ENCODE results near the gene SPRR1A.

GRCh38 chr1:152951711-152952110 lies 32.2 kb upstream of the SPRR1A start:
- TF ChIP-seq CEBPB (IDR thresholded peaks at IDR 0.05; ENCODE audit: borderline replicate concordance in 1 of 2, low read depth in 2 of 2, low read length in 2 of 2) (no peak), IKZF2 (IDR thresholded peaks at IDR 0.05) (no peak), POLR2AphosphoS5 (IDR thresholded peaks at IDR 0.05; ENCODE audit: low read length) (no peak)
- TF ChIP-seq, protein P1, sequence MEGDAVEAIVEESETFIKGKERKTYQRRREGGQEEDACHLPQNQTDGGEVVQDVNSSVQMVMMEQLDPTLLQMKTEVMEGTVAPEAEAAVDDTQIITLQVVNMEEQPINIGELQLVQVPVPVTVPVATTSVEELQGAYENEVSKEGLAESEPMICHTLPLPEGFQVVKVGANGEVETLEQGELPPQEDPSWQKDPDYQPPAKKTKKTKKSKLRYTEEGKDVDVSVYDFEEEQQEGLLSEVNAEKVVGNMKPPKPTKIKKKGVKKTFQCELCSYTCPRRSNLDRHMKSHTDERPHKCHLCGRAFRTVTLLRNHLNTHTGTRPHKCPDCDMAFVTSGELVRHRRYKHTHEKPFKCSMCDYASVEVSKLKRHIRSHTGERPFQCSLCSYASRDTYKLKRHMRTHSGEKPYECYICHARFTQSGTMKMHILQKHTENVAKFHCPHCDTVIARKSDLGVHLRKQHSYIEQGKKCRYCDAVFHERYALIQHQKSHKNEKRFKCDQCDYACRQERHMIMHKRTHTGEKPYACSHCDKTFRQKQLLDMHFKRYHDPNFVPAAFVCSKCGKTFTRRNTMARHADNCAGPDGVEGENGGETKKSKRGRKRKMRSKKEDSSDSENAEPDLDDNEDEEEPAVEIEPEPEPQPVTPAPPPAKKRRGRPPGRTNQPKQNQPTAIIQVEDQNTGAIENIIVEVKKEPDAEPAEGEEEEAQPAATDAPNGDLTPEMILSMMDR (IDR thresholded peaks at IDR 0.05 in 2 of 3, conservative IDR thresholded peaks at IDR 0.05 in 1 of 3; ENCODE audit: control insufficient read depth in 2 of 3, extremely low read depth in 1 of 3, insufficient read depth in 1 of 3, low read depth in 3 of 3, low read length in 3 of 3): no peak

Measured in GM12878 (cell line).